Measurements from ENCODE around the gene CNOT6. TPM values are rescaled to one million over a fixed set of nuclear protein-coding genes. Genes with fewer than 3 reads are reported as not detected.
A peak's percentile ranks its signal among the peaks of the same experiment; 100 is the strongest.

The CNOT6 gene
- total and polyA plus RNA-seq, 4 donors, result 1.4 to 25.0 (median 4.2) TPM

DNA sequence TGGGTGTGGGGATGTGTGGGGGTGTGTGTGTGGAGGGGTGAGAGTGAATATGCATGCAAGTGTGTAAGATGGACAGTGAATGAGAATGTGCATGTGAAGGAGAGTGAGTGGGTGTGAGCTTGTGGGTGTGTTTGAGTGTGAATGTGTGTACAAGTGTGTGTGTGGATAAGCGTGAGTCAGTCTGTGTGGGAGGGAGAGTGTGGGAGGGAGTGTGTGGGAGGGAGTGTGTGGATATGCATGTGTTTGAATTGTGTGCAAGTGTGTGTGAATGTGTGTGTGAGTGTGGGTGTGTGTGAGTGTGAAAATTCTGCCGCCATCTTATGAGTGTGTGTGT, 100.8 kb downstream of the CNOT6 start:
- Histone ChIP-seq H3K4me1 (ENCODE audit: control insufficient read depth in 4 of 4, insufficient read depth in 4 of 4, low read length in 3 of 4) (peaks cover 5 to 27% (median 17%) of the 10 kb centered on the region in 4 donors), H3K9ac (ENCODE audit: low read depth in 1 of 2, low read length in 2 of 2) (no peak overlapping the region), H3K9me3 (ENCODE audit: control insufficient read depth in 4 of 4, low read length in 3 of 4) (no peaks in the 10 kb centered on the region), H3K4me3 (ENCODE audit: low read depth in 1 of 3, low read length in 3 of 3) (no peak overlapping the region), H3K36me3 (ENCODE audit: control insufficient read depth in 4 of 4, insufficient read depth in 3 of 4, low read depth in 1 of 4, low read length in 3 of 4) (no peaks in the 10 kb centered on the region), H3K27ac (ENCODE audit: low read depth in 1 of 2, low read length in 2 of 2) (no peak overlapping the region), H3K27me3 (ENCODE audit: control insufficient read depth in 4 of 4, insufficient read depth in 4 of 4, low read length in 3 of 4) (peaks cover 0 to 8% (median 0%) of the 10 kb centered on the region in 4 donors)
- WGBS, result 90% methylated on average over 2 of the region's 2 CpGs
- TF ChIP-seq RXRA (IDR thresholded peaks at IDR 0.05), result no peak
- DNase-seq (ENCODE audit: low spot score), result no peak

- no peak for DNase-seq (ENCODE audit: low spot score)
- TF ChIP-seq RXRA (IDR thresholded peaks at IDR 0.05), result no peak
- TF ChIP-seq EGR1 (IDR thresholded peaks at IDR 0.05; ENCODE audit: low read depth in 2 of 2), result no peak
- no peak for TF ChIP-seq GABPA (IDR thresholded peaks at IDR 0.05 in 1 of 2, conservative IDR thresholded peaks at IDR 0.05 in 1 of 2)
- TF ChIP-seq HNF4A (conservative IDR thresholded peaks at IDR 0.05), result no peak
- no peak for TF ChIP-seq YY1 (IDR thresholded peaks at IDR 0.05)
- Histone ChIP-seq H3K27ac (ENCODE audit: low read depth in 1 of 2, low read length in 2 of 2) (no peak overlapping the region), H3K9me3 (ENCODE audit: control insufficient read depth in 4 of 4, low read length in 3 of 4) (no peaks in the 10 kb centered on the region), H3K4me1 (ENCODE audit: control insufficient read depth in 4 of 4, insufficient read depth in 4 of 4, low read length in 3 of 4) (peaks cover 5 to 22% (median 15%) of the 10 kb centered on the region in 4 donors), H3K9ac (ENCODE audit: low read depth in 1 of 2, low read length in 2 of 2) (no peak overlapping the region), H3K4me3 (ENCODE audit: low read depth in 1 of 3, low read length in 3 of 3) (no peak overlapping the region), H3K36me3 (ENCODE audit: control insufficient read depth in 4 of 4, insufficient read depth in 3 of 4, low read depth in 1 of 4, low read length in 3 of 4) (no peaks in the 10 kb centered on the region), H3K27me3 (ENCODE audit: control insufficient read depth in 4 of 4, insufficient read depth in 4 of 4, low read length in 3 of 4) (peaks cover 0 to 8% (median 0%) of the 10 kb centered on the region in 4 donors)
- 65% methylated on average over 25 of the region's 25 CpGs for WGBS
Observed at GRCh38 chr5:180595381-180596114, 101.4 kb downstream of the CNOT6 start.

GRCh38 chr5:180596115-180596667, 102.0 kb downstream of the CNOT6 start:
- WGBS, result 93% methylated on average over 12 of the region's 12 CpGs

More at GRCh38 chr5:180596115-180596667, 102.0 kb downstream of the CNOT6 start:
- H3K4me3 ChIP-seq (ENCODE audit: low read depth in 1 of 3, low read length in 3 of 3), result no peak overlapping the region
- peaks cover 0 to 3% (median 0%) of the 10 kb centered on the region in 4 donors for H3K27me3 ChIP-seq (ENCODE audit: control insufficient read depth in 4 of 4, insufficient read depth in 4 of 4, low read length in 3 of 4)
- H3K9me3 ChIP-seq (ENCODE audit: control insufficient read depth in 4 of 4, low read length in 3 of 4), result no peaks in the 10 kb centered on the region
- H3K36me3 ChIP-seq (ENCODE audit: control insufficient read depth in 4 of 4, insufficient read depth in 3 of 4, low read depth in 1 of 4, low read length in 3 of 4), result no peaks in the 10 kb centered on the region
- no peak overlapping the region for H3K9ac ChIP-seq (ENCODE audit: low read depth in 1 of 2, low read length in 2 of 2)
- TF ChIP-seq ZBTB33 (IDR thresholded peaks at IDR 0.05), result no peak
- no peak for TF ChIP-seq NR2F2 (IDR thresholded peaks at IDR 0.05)
- TF ChIP-seq ATF3 (IDR thresholded peaks at IDR 0.05), result no peak
- no peak for TF ChIP-seq TAF1 (conservative IDR thresholded peaks at IDR 0.05)
- no peak for TF ChIP-seq HNF4A (conservative IDR thresholded peaks at IDR 0.05)
- no peak for TF ChIP-seq HNF4G (IDR thresholded peaks at IDR 0.05)
- TF ChIP-seq, protein P1, sequence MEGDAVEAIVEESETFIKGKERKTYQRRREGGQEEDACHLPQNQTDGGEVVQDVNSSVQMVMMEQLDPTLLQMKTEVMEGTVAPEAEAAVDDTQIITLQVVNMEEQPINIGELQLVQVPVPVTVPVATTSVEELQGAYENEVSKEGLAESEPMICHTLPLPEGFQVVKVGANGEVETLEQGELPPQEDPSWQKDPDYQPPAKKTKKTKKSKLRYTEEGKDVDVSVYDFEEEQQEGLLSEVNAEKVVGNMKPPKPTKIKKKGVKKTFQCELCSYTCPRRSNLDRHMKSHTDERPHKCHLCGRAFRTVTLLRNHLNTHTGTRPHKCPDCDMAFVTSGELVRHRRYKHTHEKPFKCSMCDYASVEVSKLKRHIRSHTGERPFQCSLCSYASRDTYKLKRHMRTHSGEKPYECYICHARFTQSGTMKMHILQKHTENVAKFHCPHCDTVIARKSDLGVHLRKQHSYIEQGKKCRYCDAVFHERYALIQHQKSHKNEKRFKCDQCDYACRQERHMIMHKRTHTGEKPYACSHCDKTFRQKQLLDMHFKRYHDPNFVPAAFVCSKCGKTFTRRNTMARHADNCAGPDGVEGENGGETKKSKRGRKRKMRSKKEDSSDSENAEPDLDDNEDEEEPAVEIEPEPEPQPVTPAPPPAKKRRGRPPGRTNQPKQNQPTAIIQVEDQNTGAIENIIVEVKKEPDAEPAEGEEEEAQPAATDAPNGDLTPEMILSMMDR (IDR thresholded peaks at IDR 0.05; ENCODE audit: low read depth, low read length, missing input control), result no peak
- no peak for TF ChIP-seq FOXA1 (IDR thresholded peaks at IDR 0.05)
- TF ChIP-seq JUND (IDR thresholded peaks at IDR 0.05), result no peak
- TF ChIP-seq MAX (IDR thresholded peaks at IDR 0.05), result no peak
- TF ChIP-seq RXRA (IDR thresholded peaks at IDR 0.05), result no peak
- no peak for TF ChIP-seq RAD21 (IDR thresholded peaks at IDR 0.05)
- TF ChIP-seq YY1 (IDR thresholded peaks at IDR 0.05), result no peak
- TF ChIP-seq EGR1 (IDR thresholded peaks at IDR 0.05; ENCODE audit: low read depth in 2 of 2), result no peak
- no peak overlapping the region for H3K27ac ChIP-seq (ENCODE audit: low read depth in 1 of 2, low read length in 2 of 2)
- peak; percentile 21 for DNase-seq (ENCODE audit: low spot score)
- peaks cover 4 to 16% (median 10%) of the 10 kb centered on the region in 4 donors for H3K4me1 ChIP-seq (ENCODE audit: control insufficient read depth in 4 of 4, insufficient read depth in 4 of 4, low read length in 3 of 4)
